Endothelial cell of umbilical vein (primary cell): Measurements from ENCODE around the gene RPS6KA5. TPM values are rescaled to one million over a fixed set of nuclear protein-coding genes. Genes with fewer than 3 reads are reported as not detected.

ENCODE experiments used
- BruUV-seq: library from RNA; stranded (reverse); fragments of 400-500 nt; replicated peaks from 2 replicates; lab custom pipeline; 2021; lab: Mats Ljungman, UMichigan
- CTCF ChIA-PET: fragments of 300-600, 350-600 bp; sonication (Branson Sonifier 250); formaldehyde crosslinking; loops from one replicate; lab custom pipeline; 2021; ENCODE audit warnings: antibody characterized with exemption, inconsistent platforms; lab: Charles Lee
- POLR2A ChIA-PET: fragments of 300-600, 350-600 bp; sonication (Branson Sonifier 250); formaldehyde crosslinking; loops from one replicate; lab custom pipeline; 2021; ENCODE audit warnings: antibody characterized with exemption, inconsistent platforms; lab: Charles Lee
- DNase-seq: peaks from one replicate; pipeline ENCODE4 v3.0.0-alpha.2; 2011; ENCODE audit warnings: low read depth, low spot score
- FAIRE-seq: peaks from 2 replicates; lab custom pipeline; 2011; peaks lifted over from hg19 to GRCh38; lab: Jason Lieb, UNC
- H2AFZ ChIP-seq: 2 replicates; pipeline ENCODE4 v1.6.0; 2012; ENCODE audit warnings: low read depth, low read length, control low read depth, inconsistent platforms
- H3K27ac ChIP-seq: 2 replicates; pipeline ENCODE4 v1.5.1; 2011; ENCODE audit warnings: low read depth, mild to moderate bottlenecking, control low read depth, low read length, moderate library complexity; ENCODE audit not compliant: insufficient read depth
- H3K27me3 ChIP-seq, 2 experiments: 2 replicates each; pipeline versions ENCODE4 v1.6.0 to v1.6.1; 2011; ENCODE audit warnings: low read length in 2 of 2, mixed read lengths in 1 of 2; ENCODE audit not compliant: control insufficient read depth in 2 of 2, insufficient read depth in 2 of 2
- H3K36me3 ChIP-seq, 2 experiments: 2 replicates in 1 of 2; 3 replicates in 1 of 2; pipeline ENCODE4 v1.5.1; 2011; ENCODE audit warnings: low read length in 2 of 2, mild to moderate bottlenecking in 1 of 2, moderate library complexity in 1 of 2; ENCODE audit not compliant: control insufficient read depth in 2 of 2, insufficient read depth in 2 of 2; ENCODE audit errors: extremely low read depth in 1 of 2
- H3K4me1 ChIP-seq: 3 replicates; pipeline ENCODE4 v1.5.1; 2011; ENCODE audit warnings: mild to moderate bottlenecking, low read length; ENCODE audit not compliant: control insufficient read depth, insufficient read depth; ENCODE audit errors: extremely low read depth
- H3K4me2 ChIP-seq: 2 replicates; pipeline ENCODE4 v1.6.1; 2011; ENCODE audit warnings: low read length, control low read depth, mixed read lengths; ENCODE audit not compliant: insufficient read depth
- H3K4me3 ChIP-seq, 3 experiments: fragments of 200-600 bp in 1 of 3; sonication (generic), shearing (Covaris generic) in 1 of 3; replicated peaks in 1 of 3; 2 replicates each; pipeline ENCODE4 v1.5.1; 2011 to 2016; ENCODE audit warnings: control low read depth in 3 of 3, low read length in 3 of 3, mild to moderate bottlenecking in 2 of 3, inconsistent platforms in 1 of 3, low read depth in 1 of 3, moderate library complexity in 1 of 3; ENCODE audit not compliant: insufficient read depth in 1 of 3
- H3K79me2 ChIP-seq: 2 replicates; pipeline ENCODE4 v1.6.0; 2012; ENCODE audit warnings: low read length, inconsistent platforms; ENCODE audit not compliant: control insufficient read depth, insufficient read depth
- H3K9ac ChIP-seq: replicated peaks from 2 replicates; pipeline ENCODE3; 2011; ENCODE audit warnings: low read length, control low read depth; ENCODE audit not compliant: insufficient read depth; ENCODE audit errors: extremely low read depth
- H3K9me1 ChIP-seq: replicated peaks from 3 replicates; pipeline ENCODE4 v1.6.0; 2011; ENCODE audit warnings: mild to moderate bottlenecking, low read length; ENCODE audit not compliant: control insufficient read depth, insufficient read depth; ENCODE audit errors: extremely low read depth
- H3K9me3 ChIP-seq: replicated peaks from 2 replicates; pipeline ENCODE4 v1.5.1; 2012; ENCODE audit warnings: low read length, inconsistent platforms; ENCODE audit not compliant: control insufficient read depth, insufficient read depth
- H4K20me1 ChIP-seq: replicated peaks from 2 replicates; pipeline ENCODE3; 2011; ENCODE audit warnings: mild to moderate bottlenecking, low read length; ENCODE audit not compliant: control insufficient read depth, insufficient read depth; ENCODE audit errors: extremely low read depth
- CTCF ChIP-seq, 2 donors: IDR thresholded peaks; 1 replicate in 1 of 2; 2 replicates in 1 of 2; pipeline ENCODE4 v1.5.1; 2011; ENCODE audit warnings: low read length in 2 of 2, mild to moderate bottlenecking in 2 of 2, moderate library complexity in 2 of 2, control low read depth in 1 of 2, inconsistent platforms in 1 of 2, low read depth in 1 of 2; ENCODE audit not compliant: insufficient read depth in 1 of 2; ENCODE audit errors: extremely low read depth in 1 of 2
- EZH2 ChIP-seq: IDR thresholded peaks from 2 replicates; pipeline ENCODE4 v1.6.1; 2012; ENCODE audit warnings: borderline replicate concordance, low read depth, mild to moderate bottlenecking, moderate library complexity, low read length, inconsistent platforms; ENCODE audit not compliant: severe bottlenecking
- FOS ChIP-seq: IDR thresholded peaks from 2 replicates; pipeline ENCODE4 v1.6.1; 2011; ENCODE audit warnings: mild to moderate bottlenecking, low read length, moderate library complexity, borderline replicate concordance; ENCODE audit not compliant: insufficient read depth
- GATA2 ChIP-seq: IDR thresholded peaks from 2 replicates; pipeline ENCODE4 v1.7.0; 2011; ENCODE audit warnings: low read depth, mild to moderate bottlenecking, moderate library complexity, mixed read lengths, low read length; ENCODE audit not compliant: insufficient read length, insufficient read depth
- JUN ChIP-seq: IDR thresholded peaks from 2 replicates; pipeline ENCODE4 v1.6.1; 2011; ENCODE audit warnings: borderline replicate concordance, low read depth; ENCODE audit not compliant: insufficient read length, insufficient read depth
- MAX ChIP-seq: IDR thresholded peaks from 2 replicates; pipeline ENCODE4 v1.6.1; 2011; ENCODE audit not compliant: insufficient read depth, insufficient read length
- MYC ChIP-seq: IDR thresholded peaks from one replicate; pipeline ENCODE4 v1.6.1; 2011; ENCODE audit warnings: mild to moderate bottlenecking, low read depth, low read length
- POLR2A ChIP-seq: IDR thresholded peaks from 2 replicates; pipeline ENCODE4 v1.6.1; 2012; ENCODE audit warnings: low read depth, mild to moderate bottlenecking, control low read depth, low read length
- POLR2AphosphoS5 ChIP-seq: IDR thresholded peaks from 2 replicates; pipeline ENCODE4 v1.6.1; 2012; ENCODE audit warnings: low read depth, mild to moderate bottlenecking, control low read depth, low read length, moderate library complexity; ENCODE audit not compliant: insufficient read depth
- dilution Hi-C: fragments of 300-500 bp; cut with MboI; formaldehyde crosslinking; loops from one replicate; pipeline ENCODE4 v1.15.0; 2019; ENCODE audit warnings: low sequenced_read_pairs; ENCODE audit not compliant: extremely low pct_ligation_motif_present
- intact Hi-C: fragments of 100-400 bp; cut with micrococcal nuclease; formaldehyde crosslinking; loops from one replicate; pipeline ENCODE4 v1.10.0; 2022
- polyA plus RNA-seq, 4 experiments: library from polyadenylated mRNA; depleted of rRNA in 3 of 4; stranded (reverse) in 3 of 4; unstranded in 1 of 4; fragments of >200 nt; gene quantifications; 2 replicates each; pipeline versions ENCODE4 v1.2.1 to v1.2.3, GENCODE V29; 2011 to 2012; ENCODE audit warnings: missing spikeins in 1 of 4
- total RNA-seq: library from RNA; stranded (reverse); gene quantifications from 2 replicates; pipeline ENCODE4 v1.2.3, GENCODE V29; 2021

Gene RPS6KA5
- total and polyA plus RNA-seq, 2 donors (not counting 3 experiments of a cell fraction or from before 2014, with no cell fraction given) = 2.9 to 5.4 TPM

GRCh38 chr14:90894241-90894640, 166.2 kb downstream of the RPS6KA5 start:
- TF ChIP-seq JUN = no peak
- TF ChIP-seq POLR2AphosphoS5 = no peak
- no peak for TF ChIP-seq CTCF (IDR thresholded peaks at IDR 0.05; ENCODE audit: extremely low read depth in 1 of 2, insufficient read depth in 1 of 2, low read depth in 1 of 2, low read length in 2 of 2)
- TF ChIP-seq FOS = no peak
- TF ChIP-seq MAX = no peak
- TF ChIP-seq MYC = no peak
- no peak for TF ChIP-seq EZH2
- TF ChIP-seq GATA2 = no peak
- TF ChIP-seq POLR2A = no peak
- CTCF ChIA-PET = interaction anchor here (4.4 to 10.0 kb wide), 2 partner anchors 8 to 279 kb away, joined by 12 to 66 read pairs; no protein-coding TSS in a partner anchor
- dilution Hi-C loops = no loop called here
- no peaks in the 10 kb centered on the region for H3K9me1 ChIP-seq
- peaks cover 0 to 12% of the 10 kb centered on the region in 2 experiments for H3K36me3 ChIP-seq
- no peak overlapping the region for H3K9ac ChIP-seq
- intact Hi-C loops = no loop called here
- no TSS peak for BruUV-seq
- no peaks in the 10 kb centered on the region for H3K27me3 ChIP-seq
- FAIRE-seq (no peak), DNase-seq (no peak)
- H4K20me1 ChIP-seq = no peaks in the 10 kb centered on the region
- H3K27ac ChIP-seq = no peak overlapping the region
- H3K4me2 ChIP-seq = no peak overlapping the region
- no peaks in the 10 kb centered on the region for H3K9me3 ChIP-seq
- H2AFZ ChIP-seq = no peak overlapping the region
- POLR2A ChIA-PET = no interaction called here
- H3K4me3 ChIP-seq = no peak overlapping the region
- no peaks in the 10 kb centered on the region for H3K79me2 ChIP-seq
- no peaks in the 10 kb centered on the region for H3K4me1 ChIP-seq
